IMR-90 (cell line): ENCODE measurements around the gene TRDMT1. TPM values are rescaled to one million over a fixed set of nuclear protein-coding genes. Genes with fewer than 3 reads are reported as not detected.

ENCODE experiments used
- ATAC-seq: fragments of 200-7000 bp; cut with Tn5 transposase; 2 replicates; pipeline ENCODE4 v1.9.1; 2020; ENCODE audit warnings: low read depth, mild to moderate bottlenecking, moderate library complexity
- BruUV-seq: library from RNA; stranded (reverse); fragments of 400-500 nt; replicated peaks from 2 replicates; lab custom pipeline; 2021; lab: Mats Ljungman, UMichigan
- CTCF ChIA-PET: fragments of 300-600 bp; formaldehyde crosslinking; extraction: SDS; loops from one replicate; lab custom pipeline; 2021; ENCODE audit warnings: antibody characterized with exemption; lab: Yijun Ruan, JAX
- POLR2A ChIA-PET: fragments of 300-600 bp; sonication (Branson Sonifier 250); formaldehyde crosslinking; loops from one replicate; lab custom pipeline; 2022; ENCODE audit warnings: antibody characterized with exemption; ENCODE audit not compliant: unreplicated experiment; lab: Charles Lee
- DNase-seq: peaks from one replicate; pipeline ENCODE4 v3.0.0; 2013
- H2AFZ ChIP-seq: replicated peaks from 2 replicates; pipeline ENCODE3; 2013; ENCODE audit warnings: low read length, mild to moderate bottlenecking; ENCODE audit not compliant: poor library complexity
- H2AK5ac ChIP-seq: 2 replicates; pipeline ENCODE4 v1.6.1; 2013; ENCODE audit warnings: low read depth, low read length, inconsistent platforms
- H2AK9ac ChIP-seq: replicated peaks from 2 replicates; pipeline ENCODE3; 2013; ENCODE audit warnings: mild to moderate bottlenecking, low read depth, low read length, moderate library complexity; ENCODE audit not compliant: poor library complexity
- H2BK120ac ChIP-seq: 2 replicates; pipeline ENCODE4 v1.6.1; 2013; ENCODE audit warnings: low read depth, low read length, inconsistent platforms
- H2BK15ac ChIP-seq: 3 replicates; pipeline ENCODE4 v1.6.1; 2013; ENCODE audit warnings: low read depth, low read length, inconsistent platforms
- H2BK20ac ChIP-seq: 2 replicates; pipeline ENCODE4 v1.6.1; 2013; ENCODE audit warnings: low read depth, mild to moderate bottlenecking, inconsistent platforms, low read length, moderate library complexity
- H2BK5ac ChIP-seq: 2 replicates; pipeline ENCODE4 v1.6.1; 2013; ENCODE audit warnings: mild to moderate bottlenecking, low read depth, low read length, inconsistent platforms; ENCODE audit not compliant: poor library complexity, severe bottlenecking
- H3K14ac ChIP-seq: replicated peaks from 2 replicates; pipeline ENCODE4 v1.6.1; 2013; ENCODE audit warnings: low read depth, low read length, inconsistent platforms
- H3K18ac ChIP-seq: 2 replicates; pipeline ENCODE4 v1.6.1; 2013; ENCODE audit warnings: low read depth, low read length, control low read depth
- H3K23ac ChIP-seq: 2 replicates; pipeline ENCODE4 v1.6.1; 2013; ENCODE audit warnings: low read depth, low read length, inconsistent platforms
- H3K27ac ChIP-seq: 2 replicates; pipeline ENCODE4 v1.5.1; 2013; ENCODE audit warnings: mild to moderate bottlenecking, control low read depth, low read length; ENCODE audit not compliant: insufficient read depth
- H3K27me3 ChIP-seq: 2 replicates; pipeline ENCODE4 v1.6.1; 2013; ENCODE audit warnings: low read length; ENCODE audit not compliant: control insufficient read depth, insufficient read depth
- H3K36me3 ChIP-seq: 2 replicates; pipeline ENCODE4 v1.6.1; 2013; ENCODE audit warnings: low read length, mixed read lengths; ENCODE audit not compliant: control insufficient read depth, insufficient read depth
- H3K4ac ChIP-seq: 2 replicates; pipeline ENCODE4 v1.6.1; 2013; ENCODE audit warnings: low read depth, low read length, inconsistent platforms
- H3K4me1 ChIP-seq: 2 replicates; pipeline ENCODE4 v1.6.1; 2013; ENCODE audit warnings: low read length, mixed read lengths; ENCODE audit not compliant: control insufficient read depth, insufficient read depth
- H3K4me2 ChIP-seq: 2 replicates; pipeline ENCODE4 v1.6.1; 2013; ENCODE audit warnings: low read depth, mild to moderate bottlenecking, control low read depth, low read length, moderate library complexity
- H3K4me3 ChIP-seq: 2 replicates; pipeline ENCODE4 v1.5.1; 2013; ENCODE audit warnings: low read depth, mild to moderate bottlenecking, control low read depth, low read length, moderate library complexity; ENCODE audit not compliant: insufficient read depth
- H3K56ac ChIP-seq: 2 replicates; pipeline ENCODE4 v1.6.1; 2013; ENCODE audit warnings: low read length, inconsistent platforms; ENCODE audit not compliant: insufficient read depth; ENCODE audit errors: extremely low read depth
- H3K79me1 ChIP-seq, 2 experiments: 2 replicates each; pipeline ENCODE4 v1.6.1; 2013; ENCODE audit warnings: low read length in 2 of 2, inconsistent platforms in 1 of 2, low read depth in 1 of 2
- H3K9ac ChIP-seq: 2 replicates; pipeline ENCODE4 v1.6.1; 2013; ENCODE audit warnings: low read depth, low read length, control low read depth
- H3K9me1 ChIP-seq: 2 replicates; pipeline ENCODE4 v1.6.1; 2013; ENCODE audit warnings: low read length, inconsistent platforms; ENCODE audit not compliant: insufficient read depth
- H3K9me3 ChIP-seq: 2 replicates; pipeline ENCODE4 v1.6.1; 2013; ENCODE audit warnings: low read length; ENCODE audit not compliant: control insufficient read depth, insufficient read depth
- H4K20me1 ChIP-seq: 2 replicates; pipeline ENCODE4 v1.6.1; 2013; ENCODE audit warnings: low read length, inconsistent platforms; ENCODE audit not compliant: insufficient read depth
- H4K5ac ChIP-seq: 2 replicates; pipeline ENCODE4 v1.6.1; 2013; ENCODE audit warnings: mild to moderate bottlenecking, low read depth, low read length, control low read depth
- H4K8ac ChIP-seq, 2 experiments: 2 replicates each; pipeline ENCODE4 v1.6.1; 2013; ENCODE audit warnings: low read depth in 2 of 2, low read length in 2 of 2, control low read depth in 1 of 2, inconsistent platforms in 1 of 2
- H4K91ac ChIP-seq: 2 replicates; pipeline ENCODE4 v1.6.1; 2013; ENCODE audit warnings: low read depth, low read length, inconsistent platforms; ENCODE audit not compliant: insufficient read depth
- POLR2A ChIP-seq: IDR thresholded peaks from 2 replicates; pipeline ENCODE4 v1.6.1; 2012; ENCODE audit warnings: mild to moderate bottlenecking, low read depth, low read length
- WGBS, 2 experiments: methylation state at CpG; one replicate each; pipeline versions ENCODE4 v1.1.5 to v1.1.7; 2013; ENCODE audit warnings: missing lambda C conversion rate in 2 of 2; ENCODE audit not compliant: insufficient read length in 1 of 2; ENCODE audit errors: extremely low coverage in 2 of 2; 5-methylcytosine and 5-hydroxymethylcytosine counted together
- dilution Hi-C: fragments of 300-500 bp; cut with HindIII; formaldehyde crosslinking; loops from one replicate; pipeline ENCODE4 v1.14.3; 2018; ENCODE audit warnings: low sequenced_read_pairs; ENCODE audit not compliant: unreplicated experiment
- in situ Hi-C: fragments of 300-500 bp; cut with MboI; formaldehyde crosslinking; loops from 3 replicates; pipeline ENCODE4 v1.14.3; 2019; ENCODE audit warnings: low sequenced_read_pairs, inconsistent platforms, mixed read lengths
- intact Hi-C: fragments of 100-400 bp; cut with micrococcal nuclease; formaldehyde crosslinking; loops from 2 replicates; pipeline ENCODE4 v1.10.0; 2022
- polyA plus RNA-seq, 3 experiments: library from polyadenylated mRNA; depleted of rRNA; stranded (reverse); fragments of >200 nt; gene quantifications; 2 replicates each; pipeline ENCODE4 v1.2.3, GENCODE V29; 2012; ENCODE audit warnings: low replicate concordance in 1 of 3
- total RNA-seq: library from RNA; depleted of rRNA; stranded (reverse); fragments of >200 nt; gene quantifications from 2 replicates; pipeline ENCODE4 v1.2.3, GENCODE V29; 2012

Gene TRDMT1
- total and polyA plus RNA-seq, 2 of the 4 experiments (the other 2 are of a cell fraction): 2.1 to 4.7 TPM

GRCh38 chr10:17153321-17153720, 48.2 kb downstream of the TRDMT1 start:
- no peak overlapping the region for H3K27ac ChIP-seq
- H4K8ac ChIP-seq: no peak overlapping the region
- no peaks in the 10 kb centered on the region for H4K20me1 ChIP-seq
- H2AFZ ChIP-seq: no peak overlapping the region
- no peak overlapping the region for H4K91ac ChIP-seq
- H3K18ac ChIP-seq: no peak overlapping the region
- no peak for DNase-seq
- CTCF ChIA-PET: no interaction called here
- no peak overlapping the region for H2AK9ac ChIP-seq
- no TSS peak for BruUV-seq
- no peak overlapping the region for H2BK120ac ChIP-seq
- peaks cover 2% of the 10 kb centered on the region; the same call in 1 of the 2 replicates for H3K36me3 ChIP-seq
- dilution Hi-C loops: no loop called here
- intact Hi-C loops: no loop called here
- TF ChIP-seq POLR2A: no peak
- H3K14ac ChIP-seq: no peak overlapping the region
- no peak overlapping the region for H3K4me3 ChIP-seq
- POLR2A ChIA-PET: no interaction called here
- no peak overlapping the region for H4K5ac ChIP-seq
- peaks cover 3% of the 10 kb centered on the region for H3K9me1 ChIP-seq
- H3K9ac ChIP-seq: no peak overlapping the region
- no peak overlapping the region for H3K23ac ChIP-seq
- no peak overlapping the region for H3K4ac ChIP-seq
- H3K79me1 ChIP-seq: no peaks in the 10 kb centered on the region; a peak in 1 of 4 replicates
- H3K9me3 ChIP-seq: no peaks in the 10 kb centered on the region
- no peak overlapping the region for H3K56ac ChIP-seq
- ATAC-seq: no peak
- H3K27me3 ChIP-seq: no peaks in the 10 kb centered on the region
- H3K4me2 ChIP-seq: no peak overlapping the region
- no peak overlapping the region for H2BK15ac ChIP-seq
- H3K4me1 ChIP-seq: 0 out of 2 replicates have a peak, but pooled peaks cover 2% of the 10 kb centered on the region
- no peak overlapping the region for H2BK5ac ChIP-seq
- H2AK5ac ChIP-seq: no peak overlapping the region
- no peak overlapping the region for H2BK20ac ChIP-seq
- no CpG with 5 or more reads among the region's 5 CpGs for WGBS, 2 experiments
- in situ Hi-C loops: no loop called here
